Gastroesophageal sphincter (tissue), 3 donors: ENCODE data around the gene ELMO1.

Experiments
- POLR2AphosphoS5 ChIP-seq: sonication (generic); formaldehyde crosslinking; IDR thresholded peaks from one replicate; pipeline ENCODE4 v1.6.1; 2017; ENCODE audit warnings: antibody characterized with exemption
- TF ChIP-seq, protein P1 (sequence below), 4 experiments: fragments of 200-600 bp in 2 of 4; fragments of 450-650 bp in 2 of 4; sonication (generic) in 1 of 4; IDR thresholded peaks; one replicate each; pipeline ENCODE4 v1.5.1; 2017 to 2019; ENCODE audit warnings: antibody characterized with exemption in 4 of 4, mild to moderate bottlenecking in 2 of 4, moderate library complexity in 2 of 4

DNA sequence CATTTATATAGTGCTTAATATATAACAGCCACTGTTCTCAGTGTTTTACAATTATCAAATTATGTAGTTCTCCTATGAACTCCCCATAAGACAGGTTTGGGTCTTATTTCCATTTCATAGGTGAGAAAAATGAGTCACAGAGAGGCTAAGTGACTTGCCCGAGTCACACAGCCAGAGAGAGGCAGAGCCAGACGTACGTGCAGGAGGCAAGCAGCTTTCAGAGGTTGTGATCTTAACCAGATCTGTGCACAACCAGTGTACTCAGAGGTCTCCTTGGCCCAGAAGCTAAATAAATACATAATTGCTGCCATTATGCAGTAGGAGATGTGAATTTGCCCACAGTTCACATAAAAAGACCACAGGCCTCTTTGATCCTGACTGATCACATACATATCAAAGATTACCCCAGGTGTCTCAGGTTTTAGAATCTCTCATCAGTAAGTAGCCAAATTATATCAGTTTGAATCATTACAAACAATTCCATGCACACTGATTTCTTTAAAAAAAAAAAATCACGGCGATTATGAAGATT, 419.7 kb downstream of the ELMO1 start:
- TF ChIP-seq, protein P1, sequence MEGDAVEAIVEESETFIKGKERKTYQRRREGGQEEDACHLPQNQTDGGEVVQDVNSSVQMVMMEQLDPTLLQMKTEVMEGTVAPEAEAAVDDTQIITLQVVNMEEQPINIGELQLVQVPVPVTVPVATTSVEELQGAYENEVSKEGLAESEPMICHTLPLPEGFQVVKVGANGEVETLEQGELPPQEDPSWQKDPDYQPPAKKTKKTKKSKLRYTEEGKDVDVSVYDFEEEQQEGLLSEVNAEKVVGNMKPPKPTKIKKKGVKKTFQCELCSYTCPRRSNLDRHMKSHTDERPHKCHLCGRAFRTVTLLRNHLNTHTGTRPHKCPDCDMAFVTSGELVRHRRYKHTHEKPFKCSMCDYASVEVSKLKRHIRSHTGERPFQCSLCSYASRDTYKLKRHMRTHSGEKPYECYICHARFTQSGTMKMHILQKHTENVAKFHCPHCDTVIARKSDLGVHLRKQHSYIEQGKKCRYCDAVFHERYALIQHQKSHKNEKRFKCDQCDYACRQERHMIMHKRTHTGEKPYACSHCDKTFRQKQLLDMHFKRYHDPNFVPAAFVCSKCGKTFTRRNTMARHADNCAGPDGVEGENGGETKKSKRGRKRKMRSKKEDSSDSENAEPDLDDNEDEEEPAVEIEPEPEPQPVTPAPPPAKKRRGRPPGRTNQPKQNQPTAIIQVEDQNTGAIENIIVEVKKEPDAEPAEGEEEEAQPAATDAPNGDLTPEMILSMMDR (IDR thresholded peaks at IDR 0.05) = no peak
- no peak for TF ChIP-seq POLR2AphosphoS5
